ENCODE measurements around the gene NUP58.
"Not testable (repeated sequence)": the region's sequence is repeated elsewhere in the genome, so short reads cannot be mapped to it uniquely, and the experiment has no call there.

The NUP58 gene

DNA sequence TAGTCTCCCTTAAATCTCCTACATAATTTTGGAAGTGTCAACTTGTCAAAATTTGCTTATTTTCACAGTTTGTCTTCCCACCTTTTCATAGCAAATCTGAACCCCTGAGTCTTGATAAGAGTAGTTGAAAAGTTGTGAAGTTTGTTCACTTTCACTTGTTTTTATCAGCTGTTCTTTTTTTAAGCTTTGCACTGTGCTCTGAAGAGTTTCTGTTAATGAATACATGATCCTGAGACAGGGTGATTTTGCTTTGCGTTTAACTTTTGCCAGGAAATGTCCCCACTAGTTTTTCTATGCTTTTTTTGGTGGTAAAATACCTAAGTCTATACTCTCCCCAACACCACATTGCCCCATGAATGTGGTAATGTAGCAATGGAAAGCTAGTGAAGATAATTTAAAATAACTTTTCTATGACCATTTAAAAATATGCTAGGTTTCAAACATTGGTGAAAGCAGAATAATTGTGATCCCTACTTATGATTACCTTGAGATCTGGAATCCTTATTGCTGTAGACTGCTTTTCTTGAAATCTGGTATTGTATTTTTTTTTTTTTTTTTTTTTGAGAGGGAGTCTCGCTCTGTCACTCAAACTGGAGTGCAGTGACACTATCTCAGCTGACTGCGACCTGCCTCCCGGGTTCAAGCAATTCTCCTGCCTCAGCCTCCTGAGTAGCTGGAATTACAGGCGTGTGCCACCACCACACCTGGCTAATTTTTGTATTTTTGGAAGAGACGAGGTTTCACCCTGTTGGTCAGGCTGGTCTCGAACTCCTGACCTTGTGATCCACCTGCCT, 5.4 kb downstream of the NUP58 start:
- DNase-seq = no peak

DNA sequence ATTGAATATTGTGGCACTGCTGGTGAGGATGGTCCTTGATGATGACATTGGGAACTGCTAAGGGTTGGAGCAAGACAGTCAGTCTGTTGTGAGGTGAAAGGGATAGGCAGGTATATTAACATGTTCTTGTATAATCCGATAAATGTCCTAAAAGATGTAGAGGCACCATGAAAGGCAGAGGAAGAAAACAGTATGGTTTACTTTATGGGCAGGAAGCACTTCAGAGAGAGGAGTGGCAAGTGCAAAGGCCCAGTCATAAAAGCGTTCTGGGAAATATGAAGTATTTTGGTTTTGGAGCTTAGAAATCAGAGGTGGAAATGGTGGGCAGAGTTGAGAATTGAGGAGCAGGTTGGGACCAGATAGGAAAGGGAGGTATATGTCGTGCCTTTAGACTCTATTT, 9.5 kb downstream of the NUP58 start:
- no peak for DNase-seq

DNA sequence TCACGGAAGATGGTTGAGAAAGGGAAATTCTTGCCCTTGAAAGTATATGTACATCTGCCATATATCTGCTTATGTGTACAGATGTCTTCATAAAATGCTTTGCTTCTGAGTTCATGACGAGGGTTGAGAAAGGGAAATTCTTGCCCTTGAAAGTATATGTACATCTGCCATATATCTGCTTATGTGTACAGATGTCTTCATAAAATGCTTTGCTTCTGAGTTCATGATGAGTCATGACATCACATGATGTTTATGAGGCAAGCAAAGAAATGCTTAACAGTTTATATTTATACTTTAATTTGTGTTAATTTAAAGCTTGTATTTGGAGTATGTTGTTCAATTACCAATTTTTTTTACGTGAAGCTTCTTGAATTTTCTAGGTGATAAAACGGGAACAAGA, 17.5 kb downstream of the NUP58 start:
- DNase-seq = peak; percentile 42 to 46

DNA sequence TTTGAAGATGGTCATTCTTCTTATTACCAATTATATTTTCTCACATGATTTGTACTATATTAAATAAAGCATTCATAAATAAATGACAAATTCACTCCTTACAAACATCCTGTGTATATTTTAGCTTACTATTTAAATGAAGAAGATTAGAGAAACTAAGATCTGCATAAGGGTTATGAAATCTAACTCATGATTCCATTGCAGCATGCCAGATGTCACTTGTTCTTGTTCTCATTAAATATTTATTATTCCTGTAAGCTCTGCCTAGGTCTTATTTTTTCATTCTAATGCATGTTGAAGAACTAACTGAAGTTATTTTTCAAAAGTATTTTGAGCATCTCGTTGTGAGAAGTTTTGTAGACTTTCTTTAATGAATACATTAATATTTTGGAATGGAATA, 18.3 kb downstream of the NUP58 start:
- peak; percentile 45 to 47 for DNase-seq

DNA sequence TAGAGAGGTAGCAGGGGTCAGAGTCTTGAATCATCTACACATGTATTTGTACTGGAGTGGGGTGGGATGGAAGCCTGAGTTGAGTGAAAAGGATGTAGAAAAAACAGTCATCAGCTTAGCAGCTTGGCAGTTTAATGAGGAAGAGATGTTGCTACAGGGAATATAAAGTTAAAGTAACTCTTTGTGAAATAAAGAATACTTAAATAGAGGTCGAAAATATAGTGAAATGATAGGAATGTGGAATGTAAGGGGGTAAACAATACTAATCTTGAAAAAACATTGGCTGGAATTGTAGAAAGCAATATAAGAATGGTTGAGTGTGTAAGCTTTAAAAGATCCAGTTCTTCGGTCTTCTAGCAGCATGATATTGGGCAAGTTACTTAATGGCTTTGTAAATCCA, 22.7 kb downstream of the NUP58 start:
- DNase-seq = no peak

DNA sequence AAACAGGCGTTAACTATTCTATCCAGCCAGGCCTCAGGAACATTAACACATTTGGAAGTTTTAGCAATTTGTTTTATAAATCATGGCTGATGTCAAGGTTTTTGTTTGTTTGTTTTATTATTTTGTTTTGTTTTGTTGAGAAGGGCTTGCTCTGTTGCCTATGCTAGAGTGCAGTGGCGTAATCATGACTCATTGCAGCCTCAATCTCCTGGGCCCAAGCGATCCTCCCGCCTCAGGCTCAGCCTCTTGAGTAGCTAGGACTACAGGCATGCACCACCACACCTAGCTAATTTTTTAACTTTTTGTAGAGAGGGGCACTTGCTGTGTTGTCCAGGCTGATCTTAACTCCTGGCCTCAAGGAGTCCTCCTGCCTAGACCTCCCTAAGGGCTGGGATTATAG, 28.3 kb downstream of the NUP58 start:
- peak in 1 of 2 donors; percentile 4 for DNase-seq

DNA sequence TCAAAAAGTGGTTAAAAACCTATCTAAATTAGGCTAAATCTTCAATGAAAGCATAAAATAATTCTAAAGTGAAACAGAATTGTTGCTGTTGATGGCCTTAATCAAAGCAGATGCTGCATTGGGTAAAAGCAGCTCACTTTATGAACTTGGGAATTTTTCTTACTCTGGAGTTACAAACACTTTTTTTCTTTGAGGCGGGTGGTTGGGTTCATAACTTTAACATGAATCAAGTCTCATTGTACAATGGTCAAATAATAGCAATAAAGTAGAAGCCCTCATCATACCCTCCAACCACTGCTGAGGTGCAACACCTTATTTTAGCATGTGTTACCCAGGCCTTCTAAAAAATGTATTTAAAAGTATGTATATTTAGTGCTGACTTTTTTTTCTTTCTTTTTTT, 29.1 kb downstream of the NUP58 start:
- DNase-seq = no peak

DNA sequence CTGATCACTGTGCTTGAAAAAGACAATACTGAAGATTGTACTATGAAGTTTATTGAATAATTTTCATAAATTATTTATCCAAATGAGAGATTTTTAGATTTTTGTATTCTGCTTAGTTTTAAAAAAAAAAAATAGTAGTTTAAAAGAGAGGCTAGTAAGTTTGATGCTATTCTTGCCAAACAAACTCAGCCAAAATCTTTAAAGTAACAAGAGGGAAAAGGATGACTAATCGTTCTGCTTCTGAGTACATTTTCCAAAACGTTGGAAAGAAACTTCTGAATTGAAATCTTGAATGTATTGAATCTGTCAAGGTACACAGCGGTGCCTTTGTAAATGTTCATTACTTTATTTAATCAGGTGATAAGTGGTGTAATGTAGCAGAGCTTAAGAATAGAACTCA, 34.4 kb downstream of the NUP58 start:
- DNase-seq = no peak

DNA sequence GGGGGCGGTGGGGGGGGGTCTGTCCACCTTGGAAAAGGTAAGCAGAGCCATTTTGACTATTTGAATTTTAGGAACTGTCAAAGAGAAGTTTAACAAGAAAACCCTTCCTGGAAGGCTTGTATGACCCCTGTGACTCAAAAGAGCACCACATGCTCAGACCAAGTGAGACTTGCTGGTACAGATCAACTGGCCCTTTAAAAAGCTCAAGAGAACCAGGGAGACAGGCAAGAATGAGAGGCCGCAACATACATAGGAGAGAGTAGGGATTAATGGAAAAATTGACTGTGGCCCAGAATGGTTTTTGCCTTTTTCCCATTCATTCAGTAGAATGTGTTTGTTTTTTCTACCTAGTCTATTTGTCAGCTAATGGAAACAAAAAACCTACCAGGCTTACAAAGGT, 44.2 kb downstream of the NUP58 start:
- DNase-seq = no peak

DNA sequence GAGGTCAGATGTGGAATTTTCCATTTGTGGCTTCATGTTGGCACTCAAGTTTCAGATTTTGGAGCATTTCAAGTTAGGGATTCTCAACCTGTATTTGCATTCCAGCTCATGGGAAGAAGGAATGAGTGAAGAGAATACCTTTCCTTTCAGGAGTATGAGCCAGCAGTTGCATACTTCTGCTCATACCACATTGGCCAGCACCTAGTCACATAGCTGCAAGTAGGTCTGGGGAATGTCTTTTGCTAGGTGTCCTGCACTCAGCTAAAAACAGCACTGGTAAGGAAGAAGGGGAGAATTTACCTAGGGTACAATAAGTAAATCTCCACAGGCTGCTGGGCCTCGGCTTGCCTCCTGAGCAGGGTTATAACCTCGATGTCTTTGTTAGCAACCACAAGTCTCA, 45.7 kb downstream of the NUP58 start:
- no peak for DNase-seq

DNA sequence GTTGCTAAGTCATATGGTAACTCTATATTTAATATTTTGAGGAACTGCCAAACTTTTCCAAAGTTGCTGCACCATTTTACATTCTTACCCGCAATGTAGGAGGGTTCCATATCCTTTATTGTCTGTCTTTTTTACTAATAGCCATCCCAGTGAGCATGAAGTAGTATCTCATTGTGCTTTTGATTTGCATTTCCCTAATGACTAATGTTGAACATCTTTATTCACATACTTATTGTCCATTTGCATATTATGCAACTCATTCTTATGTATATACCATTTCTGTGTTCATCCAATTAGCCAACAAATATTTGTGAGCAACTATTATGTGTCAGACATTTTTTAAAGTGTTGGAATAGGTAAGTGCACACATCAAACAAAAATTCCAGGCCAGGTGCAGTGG, 50.0 kb downstream of the NUP58 start:
- DNase-seq = no peak

DNA sequence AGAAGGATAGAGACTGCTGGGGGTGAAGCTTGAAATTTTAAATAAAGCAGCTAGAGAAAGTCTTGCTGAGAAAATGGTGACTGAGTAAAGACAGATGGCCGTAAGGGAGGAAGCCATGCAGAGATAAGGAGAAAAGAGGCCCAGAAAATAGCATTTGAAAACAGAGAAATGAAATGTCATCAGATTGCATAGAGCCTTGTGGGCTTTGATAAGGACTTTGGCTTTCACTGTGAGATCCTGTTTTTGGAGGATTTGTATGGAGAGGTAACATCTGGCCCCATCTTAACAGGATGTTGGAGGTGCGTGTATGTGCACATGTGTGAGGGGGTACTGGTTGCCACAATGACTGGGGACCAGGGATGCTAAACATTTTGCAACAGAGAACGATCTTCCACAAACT, 50.8 kb downstream of the NUP58 start:
- no peak for DNase-seq

DNA sequence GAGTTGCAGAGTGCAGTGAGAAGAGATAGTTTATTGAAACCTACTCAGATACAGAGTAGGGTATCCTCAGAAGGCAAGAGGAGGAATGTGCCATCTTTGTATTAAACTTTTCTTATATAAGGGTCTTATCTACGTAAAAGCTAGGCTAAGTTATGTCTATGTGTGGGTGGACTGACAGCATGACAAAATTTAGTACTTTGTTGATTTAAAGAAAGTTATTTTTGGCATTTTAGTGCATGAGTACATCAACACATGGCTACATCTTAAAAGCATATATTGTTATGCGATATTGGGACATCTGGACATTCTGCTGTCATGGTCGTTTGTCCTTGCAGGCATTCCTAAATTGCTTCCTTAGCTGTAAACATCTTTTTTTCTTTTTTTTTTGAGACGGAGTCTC, 51.4 kb downstream of the NUP58 start:
- no peak for DNase-seq

DNA sequence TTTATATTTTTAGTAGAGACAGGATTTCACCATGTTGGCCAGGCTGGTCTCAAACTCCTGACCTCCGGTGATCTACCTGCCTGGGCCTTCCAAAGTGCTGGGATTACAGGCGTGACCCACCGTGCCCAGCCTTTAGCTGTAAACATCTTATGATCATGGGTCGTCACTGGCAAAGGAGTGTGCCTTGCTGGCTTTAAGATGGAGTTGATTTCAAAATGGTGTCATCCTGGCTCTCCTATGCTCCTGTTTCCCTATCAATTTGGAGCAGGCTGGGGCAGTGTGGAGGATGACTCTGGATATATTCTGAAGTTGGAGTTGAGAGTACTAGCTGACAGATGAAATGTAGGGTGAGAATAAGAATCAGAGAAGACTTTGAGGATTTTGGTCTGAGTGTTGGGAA, 51.9 kb downstream of the NUP58 start:
- DNase-seq = no peak

DNA sequence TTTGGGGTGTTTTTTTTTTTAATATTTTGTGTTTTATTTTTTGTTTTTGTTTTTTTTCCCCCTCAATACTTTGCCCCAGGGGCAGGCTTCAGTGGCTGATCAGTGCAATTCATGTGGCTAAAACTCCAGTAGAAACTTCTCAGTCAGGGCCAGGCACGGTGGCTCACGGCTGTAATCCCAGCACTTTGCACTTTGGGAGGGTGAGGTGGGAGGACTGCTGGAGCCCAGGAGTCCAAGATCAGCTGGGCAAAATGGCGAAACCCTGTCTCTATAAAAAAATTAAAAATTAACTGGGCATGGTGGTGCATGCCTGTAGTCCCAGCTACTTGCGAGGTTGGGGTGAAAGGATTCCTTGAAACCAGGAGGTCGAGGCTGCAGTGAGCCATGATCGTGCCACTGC, 53.0 kb downstream of the NUP58 start:
- no peak for DNase-seq

DNA sequence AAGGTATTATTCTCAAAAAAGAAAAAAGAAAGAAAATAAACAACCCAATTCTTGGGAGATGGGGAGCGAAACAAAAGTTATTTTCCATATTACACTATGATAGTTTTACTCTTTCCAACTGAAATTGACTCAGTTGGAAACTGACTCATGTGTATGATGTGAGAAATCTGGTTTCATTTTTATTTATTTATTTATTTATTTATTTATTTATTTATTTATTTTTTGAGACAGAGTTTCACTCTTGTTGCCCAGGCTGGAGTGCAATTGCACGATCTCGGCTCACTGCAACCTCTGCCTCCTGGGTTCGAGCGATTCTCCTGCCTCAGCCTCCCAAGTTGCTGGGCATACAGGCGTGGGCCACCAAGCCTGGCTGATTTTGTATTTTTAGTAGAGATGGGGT, 59.0 kb downstream of the NUP58 start:
- DNase-seq = not testable (repeated sequence)

DNA sequence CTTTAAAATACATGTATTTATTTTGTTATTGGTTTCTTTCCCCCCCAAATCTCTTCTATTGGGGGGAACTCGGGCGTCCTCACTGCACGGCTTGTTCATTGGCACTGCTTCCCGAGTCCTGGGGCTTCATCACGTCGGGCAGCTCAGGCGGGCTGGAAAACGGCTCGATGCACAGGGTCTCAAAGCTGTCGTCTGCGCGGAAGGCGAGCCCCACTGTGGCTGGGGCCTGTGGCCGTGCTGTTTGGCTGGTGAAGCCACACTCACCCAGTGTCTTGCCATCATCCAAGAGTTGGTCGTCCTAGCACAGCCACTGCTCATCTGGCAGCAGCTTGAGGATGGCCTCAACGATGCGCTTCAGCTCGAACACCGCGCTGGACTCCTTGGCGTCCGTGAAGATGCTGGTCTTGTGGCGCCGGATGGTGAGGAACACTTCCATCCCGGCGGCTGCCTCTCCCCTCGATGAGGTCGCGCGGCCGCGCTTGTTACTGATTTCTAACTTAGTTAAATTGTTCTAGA, 64.4 kb downstream of the NUP58 start:
- no peak for DNase-seq

DNA sequence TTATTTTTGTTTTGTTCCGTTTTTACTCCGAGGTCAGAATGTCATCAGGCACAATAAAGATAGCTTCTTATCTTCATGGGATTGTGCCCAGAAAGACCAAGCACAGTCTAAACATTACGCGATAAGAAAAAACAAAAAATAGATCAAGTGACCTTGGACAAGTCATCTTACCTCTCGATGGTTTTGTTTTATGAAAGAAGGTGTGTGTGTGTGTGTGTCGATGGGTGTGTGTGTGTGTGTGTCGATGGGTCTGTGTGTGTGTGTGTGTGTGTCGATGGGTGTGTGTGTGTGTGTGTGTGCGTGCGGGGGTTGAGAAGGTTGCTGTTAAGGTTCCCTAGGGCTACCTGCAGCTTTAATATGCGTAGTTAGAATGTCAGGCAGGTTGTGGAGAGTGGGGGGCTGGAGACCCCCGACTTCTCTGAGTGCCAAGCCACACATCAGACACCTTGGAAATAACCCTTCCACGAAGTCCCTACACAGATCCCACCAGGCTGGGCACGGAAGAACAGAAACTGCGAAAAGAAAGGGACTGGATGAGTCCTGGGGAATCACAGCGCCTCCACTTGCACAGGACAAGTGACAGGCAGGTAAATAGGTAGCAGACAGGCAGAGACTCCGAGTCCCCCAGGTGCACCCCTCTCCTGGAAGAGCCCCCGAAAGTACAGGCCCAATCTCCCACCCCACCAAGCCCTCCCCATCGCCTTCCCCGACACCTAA, 69.9 kb downstream of the NUP58 start:
- DNase-seq = no peak

DNA sequence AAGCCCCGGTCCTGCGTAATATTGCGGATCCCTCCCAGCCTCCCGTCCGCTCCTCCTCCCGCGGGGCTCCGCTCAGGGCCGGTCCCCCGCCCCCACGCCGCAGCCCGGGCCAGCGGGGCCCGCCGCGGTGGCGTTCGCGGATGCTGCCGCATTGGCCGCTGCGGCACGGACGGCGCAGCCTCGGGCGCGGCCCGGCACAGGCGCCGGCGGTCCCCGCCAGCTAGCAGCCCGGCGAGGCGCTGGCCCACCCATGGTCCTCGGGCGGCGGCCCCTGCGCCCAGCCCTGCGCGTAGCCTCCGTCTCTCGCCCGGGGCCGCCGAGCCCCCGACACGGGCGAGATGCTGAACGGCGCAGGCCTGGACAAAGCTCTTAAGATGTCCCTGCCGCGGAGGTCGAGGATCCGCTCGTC, 70.5 kb downstream of the NUP58 start, which contains the start of gene ATP8A2:
TSS of gene ATP8A2 (plus strand) at position 100 of the 409 bp plus-strand sequence. CDS start at position 339, 239 bp downstream.
- no peak for DNase-seq

DNA sequence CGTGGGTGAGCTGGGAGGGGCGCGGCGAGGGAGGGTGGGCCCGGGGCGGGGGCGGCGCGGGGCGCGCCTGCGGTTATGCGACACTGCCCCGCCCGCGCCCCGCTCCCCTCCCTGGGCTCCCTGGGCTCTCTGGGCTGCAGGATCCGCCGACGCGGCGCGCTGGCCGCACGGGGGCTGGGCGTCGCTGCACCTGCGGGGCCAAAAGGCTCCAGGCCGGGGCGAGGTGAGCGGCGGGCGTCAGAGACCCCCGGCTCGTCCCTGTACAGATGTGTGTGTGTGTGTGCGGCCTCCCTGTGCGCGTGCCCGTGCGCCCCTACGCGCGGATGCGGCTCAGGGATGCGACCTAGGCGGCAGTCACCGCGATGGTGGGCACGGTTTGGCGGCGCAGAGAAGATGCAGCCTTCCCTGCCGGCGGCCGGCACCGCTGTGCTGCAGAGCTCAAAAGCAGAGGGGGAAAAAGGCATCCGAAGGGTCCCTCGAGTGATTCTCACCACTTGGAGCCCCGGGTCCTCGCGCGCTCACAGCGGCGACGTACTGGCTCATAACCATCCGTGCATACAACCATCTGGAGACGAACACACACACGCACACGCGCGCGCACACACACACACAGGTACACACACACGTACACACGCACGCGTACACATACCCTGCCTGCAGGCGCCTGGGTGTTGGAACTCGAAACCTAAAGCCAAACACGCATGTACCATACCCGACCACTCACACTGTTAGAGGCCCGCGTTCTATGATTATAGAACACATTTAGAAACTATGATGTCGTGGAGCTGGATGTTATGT, 71.1 kb downstream of the NUP58 start:
- DNase-seq = no peak

DNA sequence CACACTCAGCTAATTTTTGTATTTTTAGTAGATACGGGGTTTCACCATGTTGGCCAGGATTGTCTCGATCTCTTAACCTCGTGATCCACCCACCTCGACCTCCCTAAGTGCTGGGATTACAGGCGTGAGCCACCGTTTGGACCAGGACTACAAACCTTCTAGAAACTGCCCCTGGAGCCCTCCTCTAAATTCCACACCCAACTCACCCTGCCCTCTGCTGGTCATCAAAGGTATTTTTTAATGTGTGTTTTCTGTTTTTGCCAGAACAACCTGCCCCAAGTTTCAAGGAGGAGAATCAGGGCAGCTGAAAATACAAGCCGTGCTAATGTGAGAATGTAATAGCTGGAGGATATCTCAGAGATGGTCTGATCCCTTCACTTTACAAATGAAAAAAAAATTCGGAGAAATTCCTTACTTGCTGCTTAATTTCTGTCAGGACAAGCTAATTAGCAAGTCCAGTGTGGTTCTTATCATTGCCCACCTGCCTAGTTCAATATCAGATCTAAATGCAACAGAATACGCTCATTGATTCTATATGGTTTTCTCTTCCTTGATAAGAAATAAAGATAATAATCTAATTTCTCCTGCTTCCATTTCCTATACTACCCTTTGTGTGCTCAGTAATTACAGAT, 74.4 kb downstream of the NUP58 start:
- DNase-seq = peak; percentile 9 to 75

DNA sequence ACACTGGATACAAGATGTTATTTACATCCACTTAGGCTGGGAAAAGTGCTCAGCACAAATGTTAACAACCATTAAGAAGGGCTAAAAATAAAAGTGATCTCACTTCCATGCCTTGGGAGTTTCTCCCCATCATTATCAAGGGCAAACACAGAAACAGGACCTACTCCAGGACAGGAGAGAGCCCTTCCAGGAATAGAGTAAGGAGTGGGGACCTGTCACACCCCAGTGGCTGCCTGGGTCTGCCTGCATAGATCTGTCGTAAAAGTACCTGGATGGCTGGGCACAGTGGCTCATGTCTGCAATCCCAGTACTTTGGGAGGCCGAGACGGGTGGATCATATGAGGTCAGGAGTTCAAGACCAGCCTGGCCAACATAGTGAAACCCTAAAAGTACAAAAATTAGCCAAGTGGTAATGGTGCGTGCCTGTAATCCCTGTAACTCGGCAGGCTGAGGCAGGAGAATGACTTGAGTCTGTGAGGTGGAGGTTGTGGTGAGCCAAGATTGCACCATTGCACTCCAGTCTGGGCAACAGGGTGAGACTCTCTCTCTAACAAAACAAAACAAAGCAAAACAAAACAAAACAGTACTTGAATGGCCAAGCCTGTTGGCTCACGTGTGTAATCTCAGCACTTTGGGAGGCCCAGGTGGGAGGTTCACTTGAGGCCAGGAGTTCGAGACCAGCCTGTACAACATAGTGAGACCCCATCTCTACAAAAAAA, 76.0 kb downstream of the NUP58 start:
- DNase-seq = no peak
